PC-3 (cell line): ENCODE results near the gene KRT25.

Experiments
- EZH2 ChIP-seq: fragments of 300-600 bp; sonication (generic); IDR thresholded peaks from one replicate; pipeline ENCODE4 v1.6.1; 2017; ENCODE audit warnings: antibody characterized with exemption, mild to moderate bottlenecking, low read length; ENCODE audit not compliant: unreplicated experiment
- EZH2phosphoT487 ChIP-seq: fragments of 300-600 bp; sonication (generic); IDR thresholded peaks from 2 replicates; pipeline ENCODE4 v1.6.1; 2018; ENCODE audit warnings: mild to moderate bottlenecking, antibody characterized with exemption, low read length, borderline replicate concordance
- TF ChIP-seq, protein P1 (sequence below): fragments of 300-600 bp; sonication (generic); conservative IDR thresholded peaks from 2 replicates; pipeline ENCODE4 v1.5.1; 2017; ENCODE audit warnings: antibody characterized with exemption, low read depth, mild to moderate bottlenecking, low read length

DNA sequence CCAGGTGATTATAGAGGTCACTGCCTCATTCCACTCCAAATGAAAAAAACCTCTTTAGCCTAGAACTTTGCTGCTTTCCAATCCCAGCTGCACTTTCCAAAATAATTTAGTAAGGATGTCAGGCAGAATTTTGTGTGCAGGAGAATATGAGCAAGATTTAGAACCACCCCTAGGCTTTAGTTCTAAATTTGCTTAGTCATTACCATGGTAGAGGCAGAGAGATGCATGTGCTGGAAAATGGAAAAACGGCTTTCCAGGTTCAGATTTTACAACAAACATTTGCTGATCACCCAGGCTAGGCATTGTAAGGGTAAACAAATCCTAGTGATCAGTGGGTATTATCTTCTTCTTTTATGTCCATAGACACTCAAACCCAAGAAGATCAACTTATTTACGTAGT lies 10.5 kb upstream of the KRT25 start:
- no peak for TF ChIP-seq EZH2
- TF ChIP-seq, protein P1, sequence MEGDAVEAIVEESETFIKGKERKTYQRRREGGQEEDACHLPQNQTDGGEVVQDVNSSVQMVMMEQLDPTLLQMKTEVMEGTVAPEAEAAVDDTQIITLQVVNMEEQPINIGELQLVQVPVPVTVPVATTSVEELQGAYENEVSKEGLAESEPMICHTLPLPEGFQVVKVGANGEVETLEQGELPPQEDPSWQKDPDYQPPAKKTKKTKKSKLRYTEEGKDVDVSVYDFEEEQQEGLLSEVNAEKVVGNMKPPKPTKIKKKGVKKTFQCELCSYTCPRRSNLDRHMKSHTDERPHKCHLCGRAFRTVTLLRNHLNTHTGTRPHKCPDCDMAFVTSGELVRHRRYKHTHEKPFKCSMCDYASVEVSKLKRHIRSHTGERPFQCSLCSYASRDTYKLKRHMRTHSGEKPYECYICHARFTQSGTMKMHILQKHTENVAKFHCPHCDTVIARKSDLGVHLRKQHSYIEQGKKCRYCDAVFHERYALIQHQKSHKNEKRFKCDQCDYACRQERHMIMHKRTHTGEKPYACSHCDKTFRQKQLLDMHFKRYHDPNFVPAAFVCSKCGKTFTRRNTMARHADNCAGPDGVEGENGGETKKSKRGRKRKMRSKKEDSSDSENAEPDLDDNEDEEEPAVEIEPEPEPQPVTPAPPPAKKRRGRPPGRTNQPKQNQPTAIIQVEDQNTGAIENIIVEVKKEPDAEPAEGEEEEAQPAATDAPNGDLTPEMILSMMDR, result no peak
- TF ChIP-seq EZH2phosphoT487, result no peak
